WTC11 (cell line): ENCODE measurements around the gene PRRT1. TPM values are rescaled to one million over a fixed set of nuclear protein-coding genes. Genes with fewer than 3 reads are reported as not detected.
A peak's percentile ranks its signal among the peaks of the same experiment; 100 is the strongest.

Source experiments
- CREB1 ChIP-seq: sonication (generic); formaldehyde crosslinking; IDR thresholded peaks from 2 replicates; pipeline ENCODE4 v1.8.0; 2023; ENCODE audit warnings: mild to moderate bottlenecking, missing genetic modification reagents
- FOXJ3 ChIP-seq: sonication (generic); formaldehyde crosslinking; IDR thresholded peaks from 2 replicates; pipeline ENCODE4 v1.9.0; 2021; ENCODE audit warnings: missing genetic modification reagents, mild to moderate bottlenecking, borderline replicate concordance
- GABPB1 ChIP-seq: sonication (generic); formaldehyde crosslinking; IDR thresholded peaks from 2 replicates; pipeline ENCODE4 v1.8.1; 2023; ENCODE audit warnings: mild to moderate bottlenecking, missing genetic modification reagents
- HMGA2 ChIP-seq: fragments of 250-450 bp; sonication (Bioruptor Pico); IDR thresholded peaks from 2 replicates; pipeline ENCODE4 v1.4.0; 2021; ENCODE audit warnings: mild to moderate bottlenecking, moderate library complexity
- JAZF1 ChIP-seq: fragments of 250-450 bp; sonication (Bioruptor Pico); IDR thresholded peaks from 2 replicates; pipeline ENCODE4 v1.9.0; 2021; ENCODE audit warnings: moderate library complexity, mild to moderate bottlenecking, inconsistent platforms
- JUN ChIP-seq: sonication (generic); formaldehyde crosslinking; IDR thresholded peaks from 2 replicates; pipeline ENCODE4 v1.8.0; 2023; ENCODE audit warnings: mild to moderate bottlenecking, missing genetic modification reagents
- MXD4 ChIP-seq: fragments of 250-450 bp; sonication (Bioruptor Pico); IDR thresholded peaks from 2 replicates; pipeline ENCODE4 v1.8.0; 2021; ENCODE audit warnings: mild to moderate bottlenecking, moderate library complexity, borderline replicate concordance
- NR3C1 ChIP-seq: sonication (generic); formaldehyde crosslinking; conservative IDR thresholded peaks from 2 replicates; pipeline ENCODE4 v1.8.1; 2023; ENCODE audit warnings: low read depth, mild to moderate bottlenecking, missing genetic modification reagents
- RELA ChIP-seq: sonication (generic); formaldehyde crosslinking; IDR thresholded peaks from 2 replicates; pipeline ENCODE4 v1.8.1; 2022; ENCODE audit warnings: missing genetic modification reagents, mild to moderate bottlenecking, borderline replicate concordance
- SOX15 ChIP-seq: fragments of 250-450 bp; sonication (Bioruptor Pico); IDR thresholded peaks from 2 replicates; pipeline ENCODE4 v1.9.0; 2021; ENCODE audit warnings: mild to moderate bottlenecking
- TEAD1 ChIP-seq: sonication (generic); formaldehyde crosslinking; IDR thresholded peaks from 2 replicates; pipeline ENCODE4 v1.8.0; 2022; ENCODE audit warnings: mild to moderate bottlenecking, missing genetic modification reagents
- TEAD4 ChIP-seq: sonication (generic); formaldehyde crosslinking; IDR thresholded peaks from 2 replicates; pipeline ENCODE4 v1.8.0; 2022; ENCODE audit warnings: mild to moderate bottlenecking, missing genetic modification reagents
- TP53 ChIP-seq: sonication (generic); formaldehyde crosslinking; IDR thresholded peaks from 2 replicates; pipeline ENCODE4 v1.8.1; 2023; ENCODE audit warnings: mild to moderate bottlenecking, missing genetic modification reagents
- ZBTB21 ChIP-seq: sonication (generic); formaldehyde crosslinking; IDR thresholded peaks from 2 replicates; pipeline ENCODE4 v1.8.1; 2023; ENCODE audit warnings: mild to moderate bottlenecking, missing genetic modification reagents, borderline replicate concordance
- ZNF138 ChIP-seq: sonication (generic); formaldehyde crosslinking; conservative IDR thresholded peaks from 2 replicates; pipeline ENCODE4 v1.8.1; 2022; ENCODE audit warnings: mild to moderate bottlenecking, moderate library complexity, missing genetic modification reagents
- ZNF317 ChIP-seq: sonication (generic); formaldehyde crosslinking; IDR thresholded peaks from 2 replicates; pipeline ENCODE4 v1.8.1; 2023; ENCODE audit warnings: low read depth, mild to moderate bottlenecking, moderate library complexity, missing genetic modification reagents, borderline replicate concordance
- ZNF416 ChIP-seq: fragments of 250-450 bp; sonication (Bioruptor Pico); IDR thresholded peaks from 2 replicates; pipeline ENCODE4 v1.9.0; 2021; ENCODE audit warnings: mild to moderate bottlenecking, inconsistent platforms
- ZNF423 ChIP-seq: fragments of 250-450 bp; sonication (Bioruptor Pico); IDR thresholded peaks from 2 replicates; pipeline ENCODE4 v2.1.2; 2022; ENCODE audit warnings: mild to moderate bottlenecking, moderate library complexity
- total RNA-seq: library from RNA; stranded (reverse); gene quantifications from 3 replicates; pipeline ENCODE4 v1.2.3, GENCODE V29; 2021
- TF ChIP-seq, protein P1 (sequence below): sonication (generic); formaldehyde crosslinking; IDR thresholded peaks from 2 replicates; pipeline ENCODE4 v1.8.0; 2022; ENCODE audit warnings: mild to moderate bottlenecking, missing genetic modification reagents
- TF ChIP-seq, protein P2 (sequence below): sonication (generic); formaldehyde crosslinking; IDR thresholded peaks from 2 replicates; pipeline ENCODE4 v1.8.0; 2022; ENCODE audit warnings: mild to moderate bottlenecking, missing genetic modification reagents
- TF ChIP-seq, protein P3 (sequence below): sonication (generic); formaldehyde crosslinking; IDR thresholded peaks from 2 replicates; pipeline ENCODE4 v1.8.1; 2022; ENCODE audit warnings: low read depth, mild to moderate bottlenecking, moderate library complexity, missing genetic modification reagents, borderline replicate concordance
- TF ChIP-seq, protein P4 (sequence below): sonication (generic); formaldehyde crosslinking; conservative IDR thresholded peaks from 2 replicates; pipeline ENCODE4 v1.8.1; 2022; ENCODE audit warnings: mild to moderate bottlenecking, missing genetic modification reagents
- TF ChIP-seq, protein P5 (sequence below): sonication (generic); formaldehyde crosslinking; IDR thresholded peaks from 2 replicates; pipeline ENCODE4 v1.8.1; 2023; ENCODE audit warnings: mild to moderate bottlenecking, missing genetic modification reagents, moderate library complexity
- TF ChIP-seq, protein P6 (sequence below): fragments of 250-450 bp; sonication (Bioruptor Pico); IDR thresholded peaks from 2 replicates; pipeline ENCODE4 v1.9.0; 2021; ENCODE audit warnings: mild to moderate bottlenecking
- TF ChIP-seq, protein P7 (sequence below): sonication (generic); formaldehyde crosslinking; IDR thresholded peaks from 2 replicates; pipeline ENCODE4 v1.8.1; 2022; ENCODE audit warnings: missing genetic modification reagents, borderline replicate concordance

Gene PRRT1
- total RNA-seq, 1 experiment from 2014 or later = 1.6 TPM

DNA sequence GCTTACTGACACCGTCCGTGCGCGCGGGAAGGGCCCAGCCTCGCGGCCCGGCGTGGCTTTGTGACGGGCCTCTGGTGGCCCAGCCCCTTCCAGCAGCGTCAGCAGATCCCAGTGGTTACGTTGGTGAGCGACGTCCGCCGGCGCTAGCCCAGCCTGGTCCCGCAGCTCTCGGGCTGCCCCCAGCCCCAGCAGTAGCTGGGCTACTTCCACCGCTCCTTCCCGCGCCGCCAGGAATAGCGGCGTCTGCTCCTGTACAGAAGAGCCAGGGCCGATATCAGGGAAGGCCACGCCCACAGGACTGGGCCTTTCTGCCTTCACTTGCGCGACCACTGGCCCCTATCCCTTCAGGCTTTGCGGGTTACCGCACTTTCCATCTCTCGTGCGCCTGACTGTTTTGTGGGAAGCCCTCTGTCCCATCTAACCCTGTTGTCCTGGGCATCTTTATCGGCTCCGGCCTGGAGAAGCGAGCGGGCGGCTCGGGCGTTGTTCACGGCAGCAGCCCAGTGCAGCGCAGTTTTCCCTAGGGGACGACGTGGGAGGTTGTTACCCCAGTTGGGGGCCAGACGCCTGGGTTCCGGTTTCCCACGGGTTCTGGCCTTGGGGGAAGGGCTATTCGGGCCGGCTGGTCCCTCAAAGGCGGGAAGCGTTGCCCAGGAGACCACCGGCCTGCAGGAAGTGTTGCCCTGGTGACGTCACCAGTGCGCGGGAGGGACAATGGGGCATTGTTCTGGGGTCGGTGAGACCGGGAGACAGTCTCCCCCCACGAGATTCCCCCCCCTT is 44.4 kb upstream of the PRRT1 start (continued):
- TF ChIP-seq, protein P1, sequence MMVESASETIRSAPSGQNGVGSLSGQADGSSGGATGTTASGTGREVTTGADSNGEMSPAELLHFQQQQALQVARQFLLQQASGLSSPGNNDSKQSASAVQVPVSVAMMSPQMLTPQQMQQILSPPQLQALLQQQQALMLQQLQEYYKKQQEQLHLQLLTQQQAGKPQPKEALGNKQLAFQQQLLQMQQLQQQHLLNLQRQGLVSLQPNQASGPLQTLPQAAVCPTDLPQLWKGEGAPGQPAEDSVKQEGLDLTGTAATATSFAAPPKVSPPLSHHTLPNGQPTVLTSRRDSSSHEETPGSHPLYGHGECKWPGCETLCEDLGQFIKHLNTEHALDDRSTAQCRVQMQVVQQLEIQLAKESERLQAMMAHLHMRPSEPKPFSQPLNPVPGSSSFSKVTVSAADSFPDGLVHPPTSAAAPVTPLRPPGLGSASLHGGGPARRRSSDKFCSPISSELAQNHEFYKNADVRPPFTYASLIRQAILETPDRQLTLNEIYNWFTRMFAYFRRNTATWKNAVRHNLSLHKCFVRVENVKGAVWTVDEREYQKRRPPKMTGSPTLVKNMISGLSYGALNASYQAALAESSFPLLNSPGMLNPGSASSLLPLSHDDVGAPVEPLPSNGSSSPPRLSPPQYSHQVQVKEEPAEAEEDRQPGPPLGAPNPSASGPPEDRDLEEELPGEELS = no peak; the same call in none of the 2 replicates
- TF ChIP-seq, protein P2, sequence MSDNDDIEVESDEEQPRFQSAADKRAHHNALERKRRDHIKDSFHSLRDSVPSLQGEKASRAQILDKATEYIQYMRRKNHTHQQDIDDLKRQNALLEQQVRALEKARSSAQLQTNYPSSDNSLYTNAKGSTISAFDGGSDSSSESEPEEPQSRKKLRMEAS (CRISPR knock-in tag) = peak; percentile 54; the same call in 1 of the 2 replicates
- TF ChIP-seq ZBTB21 (0 out of 2 replicates have a peak, but pooled peaks have one; percentile 7), TP53 (CRISPR knock-in tag) (no peak), MXD4 (CRISPR knock-in tag) (no peak), JAZF1 (CRISPR knock-in tag) (no peak), TEAD1 (CRISPR knock-in tag) (no peak), HMGA2 (CRISPR knock-in tag) (no peak), ZNF416 (CRISPR knock-in tag) (no peak), FOXJ3 (CRISPR knock-in tag) (no peak), GABPB1 (CRISPR knock-in tag) (no peak; the same call in 1 of the 2 replicates), SOX15 (CRISPR knock-in tag) (no peak), RELA (CRISPR knock-in tag) (no peak), ZNF423 (no peak), TEAD4 (CRISPR knock-in tag) (no peak), CREB1 (CRISPR knock-in tag) (peak; percentile 75; the same call in 1 of the 2 replicates), JUN (peak; percentile 80; the same call in 1 of the 2 replicates), ZNF317 (CRISPR knock-in tag) (no peak), NR3C1 (no peak), ZNF138 (CRISPR knock-in tag) (no peak)
- TF ChIP-seq, protein P3, sequence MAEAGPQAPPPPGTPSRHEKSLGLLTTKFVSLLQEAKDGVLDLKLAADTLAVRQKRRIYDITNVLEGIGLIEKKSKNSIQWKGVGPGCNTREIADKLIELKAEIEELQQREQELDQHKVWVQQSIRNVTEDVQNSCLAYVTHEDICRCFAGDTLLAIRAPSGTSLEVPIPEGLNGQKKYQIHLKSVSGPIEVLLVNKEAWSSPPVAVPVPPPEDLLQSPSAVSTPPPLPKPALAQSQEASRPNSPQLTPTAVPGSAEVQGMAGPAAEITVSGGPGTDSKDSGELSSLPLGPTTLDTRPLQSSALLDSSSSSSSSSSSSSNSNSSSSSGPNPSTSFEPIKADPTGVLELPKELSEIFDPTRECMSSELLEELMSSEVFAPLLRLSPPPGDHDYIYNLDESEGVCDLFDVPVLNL (CRISPR knock-in tag) = peak; percentile 83; the same call in 1 of the 2 replicates
- TF ChIP-seq, protein P4, sequence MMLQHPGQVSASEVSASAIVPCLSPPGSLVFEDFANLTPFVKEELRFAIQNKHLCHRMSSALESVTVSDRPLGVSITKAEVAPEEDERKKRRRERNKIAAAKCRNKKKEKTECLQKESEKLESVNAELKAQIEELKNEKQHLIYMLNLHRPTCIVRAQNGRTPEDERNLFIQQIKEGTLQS = no peak
- TF ChIP-seq, protein P5, sequence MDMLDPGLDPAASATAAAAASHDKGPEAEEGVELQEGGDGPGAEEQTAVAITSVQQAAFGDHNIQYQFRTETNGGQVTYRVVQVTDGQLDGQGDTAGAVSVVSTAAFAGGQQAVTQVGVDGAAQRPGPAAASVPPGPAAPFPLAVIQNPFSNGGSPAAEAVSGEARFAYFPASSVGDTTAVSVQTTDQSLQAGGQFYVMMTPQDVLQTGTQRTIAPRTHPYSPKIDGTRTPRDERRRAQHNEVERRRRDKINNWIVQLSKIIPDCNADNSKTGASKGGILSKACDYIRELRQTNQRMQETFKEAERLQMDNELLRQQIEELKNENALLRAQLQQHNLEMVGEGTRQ (CRISPR knock-in tag) = no peak
- TF ChIP-seq, protein P6, sequence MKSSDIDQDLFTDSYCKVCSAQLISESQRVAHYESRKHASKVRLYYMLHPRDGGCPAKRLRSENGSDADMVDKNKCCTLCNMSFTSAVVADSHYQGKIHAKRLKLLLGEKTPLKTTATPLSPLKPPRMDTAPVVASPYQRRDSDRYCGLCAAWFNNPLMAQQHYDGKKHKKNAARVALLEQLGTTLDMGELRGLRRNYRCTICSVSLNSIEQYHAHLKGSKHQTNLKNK (CRISPR knock-in tag) = no peak
- TF ChIP-seq, protein P7, sequence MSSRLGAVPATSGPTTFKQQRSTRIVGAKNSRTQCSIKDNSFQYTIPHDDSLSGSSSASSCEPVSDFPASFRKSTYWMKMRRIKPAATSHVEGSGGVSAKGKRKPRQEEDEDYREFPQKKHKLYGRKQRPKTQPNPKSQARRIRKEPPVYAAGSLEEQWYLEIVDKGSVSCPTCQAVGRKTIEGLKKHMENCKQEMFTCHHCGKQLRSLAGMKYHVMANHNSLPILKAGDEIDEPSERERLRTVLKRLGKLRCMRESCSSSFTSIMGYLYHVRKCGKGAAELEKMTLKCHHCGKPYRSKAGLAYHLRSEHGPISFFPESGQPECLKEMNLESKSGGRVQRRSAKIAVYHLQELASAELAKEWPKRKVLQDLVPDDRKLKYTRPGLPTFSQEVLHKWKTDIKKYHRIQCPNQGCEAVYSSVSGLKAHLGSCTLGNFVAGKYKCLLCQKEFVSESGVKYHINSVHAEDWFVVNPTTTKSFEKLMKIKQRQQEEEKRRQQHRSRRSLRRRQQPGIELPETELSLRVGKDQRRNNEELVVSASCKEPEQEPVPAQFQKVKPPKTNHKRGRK (CRISPR knock-in tag) = no peak
